D341Med (cell line): ENCODE measurements around the gene IL1RAPL2.
"Not testable (repeated sequence)": the region's sequence is repeated elsewhere in the genome, so short reads cannot be mapped to it uniquely, and the experiment has no call there.

Experiments used
- DNase-seq: peaks from one replicate; pipeline ENCODE4 v3.0.0; 2012; ENCODE audit warnings: low spot score

IL1RAPL2 gene

GRCh38 chrX:104670051-104670450 is 104.1 kb downstream of the IL1RAPL2 start:
- no peak for DNase-seq

DNA sequence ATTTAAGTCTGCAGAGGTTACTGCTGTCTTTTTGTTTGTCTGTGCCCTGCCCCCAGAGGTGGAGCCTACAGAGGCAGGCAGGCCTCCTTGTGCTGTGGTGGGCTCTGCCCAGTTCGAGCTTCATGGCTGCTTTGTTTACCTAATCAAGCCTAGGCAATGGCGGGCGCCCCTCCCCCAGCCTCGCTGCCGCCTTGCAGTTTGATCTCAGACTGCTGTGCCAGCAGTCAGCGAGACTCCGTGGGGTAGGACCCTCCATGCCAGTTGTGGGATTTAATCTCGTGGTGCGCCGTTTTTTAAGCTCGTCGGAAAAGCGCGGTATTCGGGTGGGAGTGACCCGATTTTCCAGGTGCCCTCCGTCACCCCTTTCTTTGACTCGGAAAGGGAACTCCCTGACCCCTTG is 111.5 kb downstream of the IL1RAPL2 start:
- DNase-seq = not testable (repeated sequence)

- no peak for DNase-seq
Measured at GRCh38 chrX:104679175-104679574, 113.2 kb downstream of the IL1RAPL2 start.

DNA sequence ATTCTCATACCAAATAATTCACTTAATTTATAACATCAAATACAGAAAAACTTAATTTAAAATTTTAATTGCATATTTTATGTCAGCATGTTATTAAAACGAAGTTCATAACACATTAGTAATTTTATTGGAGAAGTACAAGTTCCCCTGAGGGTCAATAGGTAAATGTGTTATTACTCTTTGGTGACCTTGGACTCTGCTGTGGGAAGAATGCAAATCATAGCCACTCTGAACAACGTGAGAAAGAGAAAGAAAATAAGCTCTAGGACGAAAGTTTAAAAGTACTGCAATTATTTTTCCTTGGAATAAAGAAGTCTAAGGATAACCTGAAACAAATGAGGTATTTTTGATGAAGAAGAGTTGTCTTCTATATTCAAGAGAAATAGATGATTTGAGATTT is 115.2 kb downstream of the IL1RAPL2 start:
- no peak for DNase-seq

DNA sequence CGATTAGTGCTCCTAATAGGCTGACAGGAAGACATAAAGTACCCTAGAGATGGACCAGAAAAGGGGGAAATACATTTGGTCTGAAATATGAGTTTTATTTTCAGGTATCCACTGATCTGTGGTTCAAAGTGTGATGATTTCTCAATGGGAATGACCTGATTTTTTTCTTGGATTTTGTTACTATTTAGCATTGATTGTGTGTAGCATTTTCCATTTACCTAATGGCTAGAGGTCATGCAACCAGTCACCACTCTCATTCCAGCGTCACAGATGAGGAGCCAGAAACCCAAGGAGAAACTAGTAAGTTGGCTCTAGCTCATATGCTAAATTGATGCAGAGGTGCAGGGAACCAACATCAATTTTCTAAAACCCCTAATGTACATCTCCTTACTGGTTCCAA is 118.1 kb downstream of the IL1RAPL2 start:
- no peak for DNase-seq

- DNase-seq = no peak
Measured at GRCh38 chrX:104695593-104695992, 129.6 kb downstream of the IL1RAPL2 start.

GRCh38 chrX:104696667-104697066 is 130.7 kb downstream of the IL1RAPL2 start:
- DNase-seq = no peak

- DNase-seq = no peak
Measured at GRCh38 chrX:104697294-104697693, 131.3 kb downstream of the IL1RAPL2 start.

GRCh38 chrX:104707042-104707441 is 141.0 kb downstream of the IL1RAPL2 start:
- no peak for DNase-seq

- no peak for DNase-seq
Measured at GRCh38 chrX:104707572-104707971, 141.6 kb downstream of the IL1RAPL2 start.

GRCh38 chrX:104712515-104712914 is 146.5 kb downstream of the IL1RAPL2 start:
- DNase-seq = no peak

DNA sequence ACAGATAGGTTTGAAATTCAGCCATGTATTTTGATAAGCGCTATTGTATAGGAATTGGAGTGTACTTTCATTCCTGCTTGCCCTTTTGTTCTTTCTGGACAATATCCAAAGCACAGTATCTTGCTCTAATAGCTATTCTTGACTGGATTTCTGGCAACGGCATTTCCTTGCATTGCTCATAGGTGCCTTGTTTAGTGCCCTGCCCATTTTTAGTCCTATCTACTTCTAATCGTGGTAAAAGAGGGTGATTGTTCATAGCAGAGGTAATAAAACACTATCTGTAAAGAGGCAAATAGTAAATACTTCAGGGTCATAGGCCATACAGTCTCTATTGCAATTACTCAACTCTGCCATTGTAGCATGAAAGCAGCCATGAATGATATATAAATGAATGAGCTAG is 155.9 kb downstream of the IL1RAPL2 start:
- DNase-seq = no peak

DNA sequence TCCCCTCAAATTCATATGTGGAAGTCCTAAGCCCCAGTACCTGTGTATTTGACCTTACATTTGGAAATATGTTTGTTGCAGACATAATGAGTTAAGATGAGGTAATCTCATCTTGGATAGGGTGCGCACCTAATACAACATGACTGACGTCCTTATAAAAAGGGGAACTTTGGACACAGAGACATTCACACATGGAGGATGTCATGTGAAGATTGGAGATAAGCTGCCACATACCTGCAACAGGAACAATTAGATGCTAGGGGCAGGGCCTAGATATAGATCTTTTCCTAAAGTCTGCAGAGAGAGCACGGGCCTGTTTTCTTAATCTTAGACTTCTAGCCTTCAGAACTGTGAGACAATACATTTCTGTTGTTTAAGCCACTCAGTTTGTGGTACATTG is 162.5 kb downstream of the IL1RAPL2 start:
- DNase-seq = no peak

GRCh38 chrX:104742355-104742754 is 176.4 kb downstream of the IL1RAPL2 start:
- DNase-seq = no peak

DNA sequence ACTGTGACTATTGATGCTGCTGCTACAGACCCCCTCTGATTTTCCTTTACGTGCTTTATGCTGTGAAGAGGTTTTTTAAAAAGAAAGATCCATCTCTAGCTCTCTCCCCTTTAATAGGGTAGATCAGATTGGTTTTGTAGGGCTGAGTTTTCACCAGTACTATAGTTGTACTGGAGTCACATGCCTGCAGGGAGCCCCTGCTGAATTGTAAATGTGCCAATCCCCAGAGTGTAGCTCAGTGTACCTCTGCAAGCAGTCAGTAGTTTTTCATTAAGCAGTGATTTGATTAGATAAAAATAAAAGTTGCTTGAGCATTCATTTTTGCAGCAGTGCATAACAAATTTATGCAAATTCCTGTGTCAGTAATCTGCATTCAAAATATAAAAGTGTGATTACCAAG is 179.2 kb downstream of the IL1RAPL2 start:
- DNase-seq = no peak

DNA sequence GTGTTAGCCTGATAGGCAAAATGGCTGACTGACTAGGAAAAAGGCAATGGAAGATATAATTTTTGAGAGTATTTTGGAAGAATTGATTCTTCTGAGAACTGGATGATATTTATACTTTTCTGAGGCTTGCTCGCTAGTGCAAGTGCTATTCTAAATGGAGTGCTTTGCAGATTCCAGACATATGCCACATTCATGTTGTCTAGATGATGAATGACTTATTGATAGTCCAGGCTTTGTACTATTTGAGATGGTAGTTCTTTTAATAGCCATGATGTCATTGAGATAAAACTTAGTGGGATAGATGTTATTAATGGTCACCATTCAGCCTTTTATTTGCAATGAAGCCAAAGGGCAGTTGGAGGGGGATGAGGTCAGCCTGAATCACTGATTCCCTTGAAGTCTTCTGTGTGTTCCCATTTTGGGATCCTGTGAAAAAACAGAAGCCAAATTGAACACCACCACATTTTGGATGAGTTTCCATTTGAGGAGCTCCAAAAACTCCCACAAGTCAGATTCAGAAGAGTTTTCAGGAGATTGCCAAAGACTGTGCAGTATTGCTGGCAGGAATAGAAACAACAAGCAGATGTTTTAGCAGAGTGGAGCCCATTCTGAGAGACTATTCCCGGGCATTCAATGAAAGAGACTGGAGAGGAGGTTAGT is 184.1 kb downstream of the IL1RAPL2 start:
- DNase-seq = no peak

DNA sequence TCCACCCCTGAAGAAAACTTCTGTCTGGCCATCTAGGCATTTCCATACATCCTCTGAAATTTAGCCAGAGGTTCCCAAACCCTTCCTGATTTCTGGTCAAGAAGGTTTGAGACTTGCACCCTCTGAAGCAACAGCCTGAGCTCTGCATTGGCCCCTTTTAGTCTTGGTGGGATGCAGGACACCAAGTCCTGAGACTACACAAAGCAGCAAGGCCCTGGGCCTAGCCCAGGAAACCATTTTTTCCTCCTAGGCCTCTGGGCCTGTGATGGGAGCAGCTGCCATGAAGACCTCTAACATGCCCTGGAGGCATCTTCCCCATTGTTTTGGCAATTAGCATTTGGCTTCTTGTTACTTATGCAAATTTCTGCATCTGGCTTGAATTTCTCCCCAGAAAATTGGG is 196.6 kb downstream of the IL1RAPL2 start:
- no peak for DNase-seq

GRCh38 chrX:104789784-104790183 is 223.8 kb downstream of the IL1RAPL2 start:
- DNase-seq = no peak

- DNase-seq = no peak
Measured at GRCh38 chrX:104795804-104796203, 229.8 kb downstream of the IL1RAPL2 start.

DNA sequence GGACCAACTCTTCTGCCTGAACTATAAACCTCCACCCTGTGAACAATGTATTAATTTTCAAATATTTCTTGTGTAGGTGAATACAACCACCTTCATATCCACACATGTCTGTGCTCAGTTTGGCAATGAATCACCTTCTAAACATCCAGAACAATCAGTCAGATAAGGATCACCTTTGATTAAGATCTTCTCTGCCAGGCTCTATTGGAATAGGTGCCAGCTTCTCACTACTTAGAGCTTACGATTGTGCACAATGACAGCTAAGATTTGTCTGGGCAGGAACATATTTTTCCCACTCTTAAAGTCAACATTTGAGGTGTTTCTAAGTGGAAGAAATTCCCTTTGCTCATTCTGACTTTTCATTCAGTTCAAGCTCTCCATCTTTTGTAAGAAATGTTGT is 237.2 kb downstream of the IL1RAPL2 start:
- DNase-seq = no peak

DNA sequence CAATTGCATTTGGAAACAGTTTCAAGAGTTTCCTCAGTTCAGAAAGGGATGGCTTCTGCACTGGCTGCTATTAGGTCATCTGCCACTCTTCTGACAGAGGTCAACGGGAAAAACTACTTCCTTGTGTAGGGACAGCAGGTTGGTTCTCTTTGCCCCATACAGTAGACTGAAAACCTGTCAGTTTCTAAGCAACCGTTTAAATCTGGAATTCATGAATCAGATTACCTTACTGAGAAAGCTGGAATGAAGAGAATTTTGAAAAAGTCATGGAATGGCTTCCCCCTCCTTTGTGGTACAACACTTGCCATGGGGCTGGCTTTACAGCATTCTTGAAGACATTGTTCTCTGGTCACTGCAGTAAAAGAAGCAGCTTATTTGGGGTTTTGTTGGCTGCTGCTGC is 240.3 kb downstream of the IL1RAPL2 start:
- no peak for DNase-seq

- no peak for DNase-seq
Measured at GRCh38 chrX:104833401-104833800, 267.4 kb downstream of the IL1RAPL2 start.

GRCh38 chrX:104842646-104843045 is 276.6 kb downstream of the IL1RAPL2 start:
- DNase-seq = no peak

- DNase-seq = no peak
Measured at GRCh38 chrX:104852241-104852640, 286.2 kb downstream of the IL1RAPL2 start.

DNA sequence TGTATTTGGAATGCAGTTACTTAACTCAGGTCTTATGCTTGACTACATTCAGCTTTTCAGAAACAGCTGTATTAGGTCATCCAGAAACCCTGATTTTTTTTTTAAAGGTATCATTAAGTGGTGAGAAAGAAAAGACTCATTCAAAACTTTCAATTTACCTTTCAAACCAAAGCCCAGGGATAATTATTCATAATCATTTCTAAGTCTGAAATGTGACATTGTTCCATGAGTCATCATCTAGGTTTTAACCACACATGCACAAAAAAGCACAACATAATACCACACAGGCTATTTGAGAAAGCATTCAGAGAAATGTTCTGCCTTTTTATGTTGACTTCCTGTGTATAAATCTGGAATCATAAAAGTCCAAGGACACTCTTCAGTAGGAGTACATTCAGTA is 288.2 kb downstream of the IL1RAPL2 start:
- no peak for DNase-seq
